Chondrocyte (in vitro differentiated cells): ENCODE measurements around the gene FBXL16. TPM values are rescaled to one million over a fixed set of nuclear protein-coding genes. Genes with fewer than 3 reads are reported as not detected.

Experiments used
- DNase-seq: peaks from one replicate; pipeline ENCODE4 v3.0.0; 2021; ENCODE audit warnings: mixed read lengths, low spot score
- H3K27ac Mint-ChIP-seq: one replicate; pipeline ENCODE4 v1.8.0; 2021; ENCODE audit warnings: mild to moderate bottlenecking, moderate library complexity, mixed read lengths; ENCODE audit not compliant: unreplicated experiment
- H3K27me3 Mint-ChIP-seq: 2 replicates; pipeline ENCODE4 v1.8.0; 2021; ENCODE audit warnings: low read depth, mixed read lengths
- H3K36me3 Mint-ChIP-seq: 2 replicates; pipeline ENCODE4 v1.8.0; 2021; ENCODE audit warnings: low read depth, mixed read lengths
- H3K4me1 Mint-ChIP-seq: 2 replicates; pipeline ENCODE4 v1.8.0; 2021; ENCODE audit warnings: low read depth, mild to moderate bottlenecking, mixed read lengths
- H3K4me3 Mint-ChIP-seq: one replicate; pipeline ENCODE4 v1.8.0; 2021; ENCODE audit warnings: mild to moderate bottlenecking, moderate library complexity, mixed read lengths; ENCODE audit not compliant: unreplicated experiment
- H3K9me3 Mint-ChIP-seq: 2 replicates; pipeline ENCODE4 v1.8.0; 2021; ENCODE audit warnings: low read depth, mixed read lengths
- total RNA-seq: library from RNA; stranded (reverse); gene quantifications from 3 replicates; pipeline ENCODE4 v1.2.1, GENCODE V29; 2021
- TF ChIP-seq, protein P1 (sequence below): fragments of 200-600 bp; sonication (generic); IDR thresholded peaks from 2 replicates; pipeline ENCODE4 v1.5.0; 2021; ENCODE audit warnings: antibody characterized with exemption, mild to moderate bottlenecking, moderate library complexity

The FBXL16 gene
- total RNA-seq, 1 donor from 2014 or later: 0.87 TPM

DNA sequence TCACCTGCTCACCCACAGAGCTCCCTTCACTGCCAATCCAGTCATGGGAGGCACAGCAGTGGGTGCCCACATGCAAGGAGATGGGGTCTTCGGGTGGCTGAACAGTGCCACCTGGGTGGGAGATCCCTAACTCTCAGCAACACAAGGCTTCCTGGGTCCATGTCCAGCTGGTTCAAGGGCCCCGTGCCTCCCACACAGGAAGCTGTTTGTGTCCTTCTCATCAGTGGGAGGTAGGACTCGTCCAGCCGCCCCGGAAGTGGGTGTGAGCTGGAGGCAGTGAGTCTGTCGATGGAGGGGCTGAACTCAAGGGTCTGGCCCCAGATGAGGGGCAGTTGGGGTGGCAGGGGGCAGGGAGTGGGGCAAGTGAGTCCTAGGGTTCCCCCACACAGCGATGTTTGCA lies 1.6 kb downstream of the FBXL16 start:
- Mint-ChIP-seq H3K4me3 (no peak overlapping the region), H3K36me3 (peaks cover 1% of the 10 kb centered on the region), H3K27me3 (peaks cover 42% of the 10 kb centered on the region), H3K4me1 (no peaks in the 10 kb centered on the region), H3K9me3 (no peaks in the 10 kb centered on the region), H3K27ac (no peak overlapping the region)
- TF ChIP-seq, protein P1, sequence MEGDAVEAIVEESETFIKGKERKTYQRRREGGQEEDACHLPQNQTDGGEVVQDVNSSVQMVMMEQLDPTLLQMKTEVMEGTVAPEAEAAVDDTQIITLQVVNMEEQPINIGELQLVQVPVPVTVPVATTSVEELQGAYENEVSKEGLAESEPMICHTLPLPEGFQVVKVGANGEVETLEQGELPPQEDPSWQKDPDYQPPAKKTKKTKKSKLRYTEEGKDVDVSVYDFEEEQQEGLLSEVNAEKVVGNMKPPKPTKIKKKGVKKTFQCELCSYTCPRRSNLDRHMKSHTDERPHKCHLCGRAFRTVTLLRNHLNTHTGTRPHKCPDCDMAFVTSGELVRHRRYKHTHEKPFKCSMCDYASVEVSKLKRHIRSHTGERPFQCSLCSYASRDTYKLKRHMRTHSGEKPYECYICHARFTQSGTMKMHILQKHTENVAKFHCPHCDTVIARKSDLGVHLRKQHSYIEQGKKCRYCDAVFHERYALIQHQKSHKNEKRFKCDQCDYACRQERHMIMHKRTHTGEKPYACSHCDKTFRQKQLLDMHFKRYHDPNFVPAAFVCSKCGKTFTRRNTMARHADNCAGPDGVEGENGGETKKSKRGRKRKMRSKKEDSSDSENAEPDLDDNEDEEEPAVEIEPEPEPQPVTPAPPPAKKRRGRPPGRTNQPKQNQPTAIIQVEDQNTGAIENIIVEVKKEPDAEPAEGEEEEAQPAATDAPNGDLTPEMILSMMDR: no peak
- DNase-seq: no peak

DNA sequence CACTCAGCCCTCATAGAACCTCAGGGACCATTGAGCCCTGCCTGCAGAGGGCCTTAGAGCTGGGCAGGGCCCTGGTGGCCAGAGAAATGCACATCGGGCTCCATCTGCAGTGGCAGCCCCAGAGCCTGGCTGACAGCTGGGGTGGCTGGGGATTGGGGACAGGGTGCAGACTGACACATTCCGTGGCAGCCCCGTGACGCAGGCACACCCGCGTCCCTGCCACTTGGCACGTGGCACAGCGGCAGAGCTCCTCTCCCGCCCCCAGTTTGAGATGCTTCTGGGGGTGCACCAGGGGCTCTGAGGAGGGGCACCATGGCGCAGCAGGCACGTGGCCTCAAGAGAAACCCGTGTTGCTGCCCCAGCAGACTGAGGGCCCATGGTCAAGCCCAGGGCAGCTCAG lies 2.2 kb downstream of the FBXL16 start:
- peaks cover 1% of the 10 kb centered on the region for H3K36me3 Mint-ChIP-seq
- no peaks in the 10 kb centered on the region for H3K4me1 Mint-ChIP-seq
- H3K9me3 Mint-ChIP-seq: no peaks in the 10 kb centered on the region
- TF ChIP-seq, protein P1: no peak
- no peak overlapping the region for H3K27ac Mint-ChIP-seq
- no peak for DNase-seq
- H3K27me3 Mint-ChIP-seq: peaks cover 37% of the 10 kb centered on the region
- H3K4me3 Mint-ChIP-seq: no peak overlapping the region

- Mint-ChIP-seq H3K27me3 (peaks cover 29% of the 10 kb centered on the region), H3K4me3 (no peak overlapping the region)
- TF ChIP-seq, protein P1: no peak
These were observed 3.3 kb downstream of the FBXL16 start for GRCh38 chr16:702341-702740.

DNA sequence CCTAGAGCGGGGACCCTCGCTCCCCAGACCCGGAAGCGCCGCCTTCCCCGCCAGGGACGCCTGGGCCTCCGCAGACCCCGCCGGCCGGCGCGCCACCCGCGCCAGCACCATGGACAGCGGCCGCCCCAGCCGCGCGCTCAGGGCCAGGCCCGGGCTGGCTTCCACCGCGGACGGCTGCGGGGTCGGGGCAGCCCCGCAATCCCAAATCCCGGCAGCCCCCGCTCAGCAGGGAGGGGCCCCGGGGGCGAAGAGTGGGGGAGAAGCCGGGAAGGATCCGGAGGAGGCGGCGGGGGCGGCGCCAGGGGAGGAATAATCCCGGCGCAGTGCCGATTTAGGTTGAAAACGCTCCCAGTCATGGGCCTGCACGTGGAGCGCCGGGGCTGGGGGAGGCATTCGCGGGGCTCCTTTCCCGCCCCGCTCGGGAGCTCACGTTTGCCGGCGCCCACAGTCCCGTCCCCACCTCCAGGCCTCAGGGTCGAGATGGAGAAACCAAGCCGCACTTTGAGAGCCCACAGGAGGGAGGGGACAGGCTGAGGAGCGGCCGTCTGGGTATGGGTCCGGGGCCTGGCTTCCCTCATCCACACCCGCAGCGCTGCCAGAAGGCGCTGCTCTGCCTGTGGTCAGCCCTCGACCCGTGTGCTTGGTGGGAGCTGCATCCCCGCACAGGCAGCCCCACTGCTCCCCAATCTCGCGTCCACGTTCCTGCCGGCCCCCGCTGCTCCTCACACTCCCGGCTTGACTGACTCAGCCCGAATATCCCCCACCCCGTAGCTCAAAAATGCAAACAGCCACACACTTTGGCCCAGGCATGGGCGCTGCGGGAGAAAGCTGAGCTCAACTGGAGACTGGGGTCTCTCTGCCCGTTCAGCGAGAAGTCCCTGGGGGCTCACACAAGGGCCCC lies 4.7 kb downstream of the FBXL16 start:
- TF ChIP-seq, protein P1: no peak
- peaks cover 1% of the 10 kb centered on the region for H3K36me3 Mint-ChIP-seq
- H3K9me3 Mint-ChIP-seq: no peaks in the 10 kb centered on the region
- no peak overlapping the region for H3K4me3 Mint-ChIP-seq
- no peak overlapping the region for H3K27ac Mint-ChIP-seq
- H3K27me3 Mint-ChIP-seq: peaks cover 25% of the 10 kb centered on the region
- no peak for DNase-seq
- no peaks in the 10 kb centered on the region for H3K4me1 Mint-ChIP-seq

More at GRCh38 chr16:702341-702740, 3.3 kb downstream of the FBXL16 start:
- Mint-ChIP-seq H3K4me1 (no peaks in the 10 kb centered on the region), H3K27ac (no peak overlapping the region), H3K9me3 (no peaks in the 10 kb centered on the region), H3K36me3 (peaks cover 1% of the 10 kb centered on the region)
- DNase-seq: no peak

DNA sequence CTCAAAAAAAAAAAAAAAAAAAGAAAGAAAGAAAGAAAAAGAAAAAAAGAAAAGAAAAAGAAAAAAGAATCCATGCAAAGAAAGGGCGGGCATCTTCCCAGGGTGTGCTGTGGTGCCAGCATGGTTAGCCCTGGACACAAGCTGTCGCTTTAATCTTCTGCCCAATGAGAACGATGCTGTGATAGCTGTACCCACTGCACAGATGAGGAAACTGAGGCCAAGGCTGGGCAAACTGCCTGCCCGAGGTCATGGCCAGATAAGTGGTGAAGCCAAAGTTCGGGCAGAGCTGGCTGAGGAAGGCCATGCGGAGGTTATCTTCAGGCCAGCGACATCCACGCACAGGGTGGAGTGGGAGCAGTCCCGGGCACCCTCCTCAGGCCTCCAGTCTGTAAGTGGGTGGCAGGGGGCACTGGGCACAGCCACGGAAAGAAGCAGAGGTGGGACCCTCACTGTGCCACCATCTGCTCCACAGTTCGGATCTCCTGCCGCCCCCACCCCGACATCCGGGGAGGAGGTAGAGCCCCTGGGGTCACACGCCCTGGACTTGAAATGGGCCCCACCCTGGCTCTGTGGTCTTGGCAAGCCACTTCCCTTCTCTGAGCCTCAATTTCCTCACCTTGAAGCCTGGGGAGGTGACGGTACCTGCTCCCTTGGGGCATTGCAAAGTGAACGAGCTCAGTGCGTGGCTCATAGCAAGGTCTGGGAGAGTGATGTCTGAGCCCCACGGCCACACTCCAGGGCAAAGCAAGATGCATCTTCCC lies 6.5 kb downstream of the FBXL16 start:
- TF ChIP-seq, protein P1: no peak
- Mint-ChIP-seq H3K27me3 (peaks cover 29% of the 10 kb centered on the region), H3K4me3 (no peak overlapping the region), H3K27ac (no peak overlapping the region), H3K9me3 (no peaks in the 10 kb centered on the region), H3K36me3 (peaks cover 1% of the 10 kb centered on the region), H3K4me1 (no peaks in the 10 kb centered on the region)
- DNase-seq: no peak
